ENCODE measurements around the gene PAK4.

- no peak for TF ChIP-seq YY1 (IDR thresholded peaks at IDR 0.05; ENCODE audit: low read depth)
- no peak for TF ChIP-seq EGR1 (IDR thresholded peaks at IDR 0.05)
These were observed 92.8 kb downstream of the PAK4 start for GRCh38 chr19:39218230-39219007.
